Measurements from ENCODE around the gene STRN3.

GRCh38 chr14:31024577-31025366 lies 1.4 kb downstream of the STRN3 start:
- TF ChIP-seq CTCF (IDR thresholded peaks at IDR 0.05) (no peak), EZH2 (IDR thresholded peaks at IDR 0.05; ENCODE audit: borderline replicate concordance, insufficient read depth, low read depth, low read length, poor library complexity, severe bottlenecking) (no peak)

Data from B cell (primary cell).